Dedifferentiated amniotic fluid mesenchymal stem cell (primary cell): Measurements from ENCODE around the gene CLN6.
"Not testable (repeated sequence)": the region's sequence is repeated elsewhere in the genome, so short reads cannot be mapped to it uniquely, and the experiment has no call there.

ENCODE experiments used
- DNase-seq: peaks from one replicate; pipeline ENCODE4 v3.0.0-alpha.2; 2016; ENCODE audit errors: extremely low spot score

The CLN6 gene

DNA sequence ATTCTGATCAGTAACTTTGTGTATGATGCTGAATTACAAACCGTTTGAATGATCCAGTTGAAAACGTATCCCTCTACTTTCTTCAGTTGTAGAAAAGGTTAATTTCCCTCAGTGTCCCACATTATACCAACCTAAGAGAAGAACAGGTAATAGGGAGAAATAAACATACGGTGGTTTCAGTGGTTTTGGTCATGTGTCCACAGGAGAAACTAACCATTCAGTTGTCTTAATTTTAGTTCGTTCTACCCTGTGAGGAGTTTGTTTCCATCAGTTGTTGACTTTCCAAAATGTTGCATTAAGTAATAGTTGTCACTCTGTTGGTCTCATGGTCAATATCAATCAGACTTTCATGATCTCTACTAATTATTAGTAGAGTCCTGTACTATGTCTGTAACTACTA lies 39.5 kb downstream of the CLN6 start:
- no peak for DNase-seq

DNA sequence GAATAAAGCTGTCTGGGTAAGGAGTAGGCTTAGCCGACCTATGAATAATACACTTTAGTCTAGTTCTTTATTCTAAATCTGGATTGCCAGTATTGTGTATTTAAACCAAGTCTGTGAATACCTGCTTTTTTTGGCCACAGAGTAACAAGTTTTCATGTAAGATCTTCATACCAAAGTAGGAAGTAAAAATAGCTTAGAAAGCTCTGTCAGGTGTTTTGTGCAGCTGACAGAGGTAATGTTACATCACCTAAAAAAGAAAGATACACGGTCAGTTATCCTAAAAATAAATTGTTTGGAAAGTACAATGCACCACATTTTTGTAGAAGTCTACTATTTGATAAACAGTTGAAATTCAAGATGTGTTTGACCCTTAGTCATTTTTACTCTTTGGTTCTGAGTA lies 40.9 kb downstream of the CLN6 start:
- DNase-seq, result no peak

GRCh38 chr15:68187559-68187958 lies 42.0 kb downstream of the CLN6 start:
- peak; percentile 72 for DNase-seq

GRCh38 chr15:68186671-68187397 lies 42.7 kb downstream of the CLN6 start:
- peak; percentile 69 for DNase-seq

DNA sequence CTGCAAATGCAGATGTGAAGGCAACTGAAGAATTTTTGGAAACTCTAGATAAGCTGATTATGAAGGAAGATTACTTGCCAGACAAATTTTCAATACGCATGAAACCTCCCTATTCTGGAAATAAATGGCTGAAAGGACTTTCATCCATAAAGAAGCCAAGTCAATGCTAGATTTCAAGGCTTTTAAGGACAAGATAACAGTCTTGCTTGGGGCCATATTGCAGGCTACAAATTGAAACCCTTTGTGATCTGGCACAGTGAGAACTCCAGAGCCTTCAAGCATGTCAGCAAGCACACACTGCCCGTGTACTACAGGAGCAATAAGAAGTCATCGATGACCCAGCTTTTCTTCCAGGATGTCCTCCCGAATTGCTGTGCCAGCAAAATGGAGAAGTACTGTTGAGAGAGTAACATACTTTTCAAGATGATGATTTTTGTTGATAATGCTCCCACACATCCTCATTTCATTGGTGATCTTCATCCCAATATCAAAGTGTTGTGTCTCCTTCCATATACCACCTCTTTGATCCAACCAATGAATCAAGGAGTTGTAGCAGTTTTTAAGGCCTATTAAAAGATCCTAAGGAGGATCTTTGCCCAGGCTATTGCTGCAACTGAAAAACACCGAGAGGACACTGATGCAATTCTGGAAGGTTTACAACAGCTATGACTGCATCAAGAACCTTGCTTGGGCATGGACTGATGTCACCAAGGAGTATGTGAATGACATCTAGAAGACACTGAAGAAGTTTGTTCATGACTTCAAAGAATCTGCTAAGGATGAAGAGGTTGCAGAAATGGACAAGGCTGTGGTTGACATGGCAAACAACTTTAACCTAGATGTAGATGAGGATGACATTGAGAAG lies 44.7 kb downstream of the CLN6 start:
- no peak for DNase-seq

DNA sequence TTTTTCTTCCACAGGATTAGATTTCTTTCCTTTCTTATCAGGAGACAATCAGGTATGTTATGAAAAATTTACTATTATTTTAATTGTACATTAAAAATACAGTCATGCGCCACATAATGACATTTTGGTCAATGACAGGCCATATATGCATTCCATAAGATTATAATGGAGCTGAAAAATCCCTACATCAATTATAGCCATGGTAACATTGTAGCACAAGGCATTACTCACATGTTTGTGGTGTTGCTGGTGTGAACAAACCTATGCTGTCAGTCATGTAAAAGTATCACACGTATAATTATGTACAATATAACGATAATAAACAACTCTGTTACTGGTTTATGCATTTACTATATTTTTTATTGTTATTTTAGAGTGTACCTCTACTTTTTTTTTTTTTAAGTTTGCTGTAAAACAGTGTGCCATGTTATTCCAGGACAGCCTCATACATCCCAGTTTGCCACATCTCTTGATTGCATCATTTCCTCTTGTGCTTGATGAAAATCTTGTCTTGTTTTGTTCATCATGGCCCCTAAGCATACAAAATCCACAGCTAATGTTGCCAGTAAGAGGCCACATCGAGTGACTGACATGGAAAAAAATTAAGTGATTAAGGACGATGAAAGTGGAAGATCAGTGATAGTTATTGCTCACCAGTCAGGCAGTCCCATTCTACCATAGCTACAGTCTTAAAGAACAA lies 45.8 kb downstream of the CLN6 start:
- DNase-seq, result no peak

- peak; percentile 38 for DNase-seq
Observed at GRCh38 chr15:68177742-68178141, 51.8 kb downstream of the CLN6 start.

- DNase-seq, result no peak
Observed at GRCh38 chr15:68176601-68177000, 52.9 kb downstream of the CLN6 start.

GRCh38 chr15:68175526-68175925 lies 54.0 kb downstream of the CLN6 start:
- DNase-seq, result no peak

GRCh38 chr15:68173119-68173518 lies 56.4 kb downstream of the CLN6 start:
- DNase-seq, result no peak

DNA sequence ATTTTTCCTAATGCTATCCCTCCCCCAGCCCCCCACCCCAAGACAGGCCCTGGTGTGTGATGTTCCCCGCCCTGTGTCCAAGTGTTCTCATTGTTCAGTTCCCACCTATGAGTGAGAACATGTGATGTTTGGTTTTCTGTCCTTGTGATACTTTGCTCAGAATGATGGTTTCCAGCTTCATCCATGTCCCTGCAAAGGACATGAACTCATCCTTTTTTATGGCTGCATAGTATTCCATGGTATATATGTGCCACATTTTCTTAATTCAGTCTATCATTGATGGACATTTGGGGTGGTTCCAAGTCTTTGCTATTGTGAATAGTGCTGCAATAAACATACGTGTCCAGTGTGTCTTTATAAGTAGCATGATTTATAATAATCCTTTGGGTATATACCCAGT lies 57.5 kb downstream of the CLN6 start:
- DNase-seq, result not testable (repeated sequence)

- no peak for DNase-seq
Observed at GRCh38 chr15:68166847-68167246, 62.7 kb downstream of the CLN6 start.

DNA sequence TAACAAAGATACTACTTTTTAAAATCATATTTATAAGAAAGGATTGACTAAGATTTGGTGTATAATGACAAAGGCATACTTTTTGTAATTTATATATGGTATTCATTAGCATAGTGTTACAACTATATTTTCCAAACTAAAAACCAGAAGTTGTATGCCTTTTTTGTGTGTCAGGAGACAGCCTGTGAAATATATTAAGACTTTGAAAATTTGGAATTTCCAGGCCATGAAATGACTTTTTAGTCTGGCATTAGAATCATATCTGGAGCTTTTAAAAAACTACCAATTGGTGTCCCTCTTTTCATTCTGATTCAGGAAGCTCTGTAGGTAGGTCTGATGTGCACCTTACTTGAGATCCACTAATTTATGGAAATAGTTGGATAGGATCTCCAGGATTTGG lies 66.3 kb downstream of the CLN6 start:
- no peak for DNase-seq

- no peak for DNase-seq
Observed at GRCh38 chr15:68158046-68158628, 71.4 kb downstream of the CLN6 start.

GRCh38 chr15:68157074-68157473 lies 72.5 kb downstream of the CLN6 start:
- DNase-seq, result no peak
